Small intestine (tissue), 7 donors: Measurements from ENCODE around the gene GTPBP1. TPM values are rescaled to one million over a fixed set of nuclear protein-coding genes. Genes with fewer than 3 reads are reported as not detected.

Experiments used
- DNase-seq, 2 donors: peaks; one replicate each; pipeline versions ENCODE4 v3.0.0 to v3.0.0-alpha.2; 2013
- FAIRE-seq: peaks from 2 replicates; lab custom pipeline; 2012; peaks lifted over from hg19 to GRCh38; lab: Jason Lieb, UNC
- H3K27ac ChIP-seq, 3 donors: one replicate each; pipeline ENCODE4 v1.5.1; 2013; ENCODE audit warnings: low read length in 2 of 3, mild to moderate bottlenecking in 2 of 3, control low read depth in 1 of 3, inconsistent platforms in 1 of 3, low read depth in 1 of 3, moderate library complexity in 1 of 3
- H3K27me3 ChIP-seq, 3 donors: one replicate each; pipeline ENCODE4 v1.6.1; 2013; ENCODE audit warnings: low read length in 3 of 3, inconsistent platforms in 1 of 3; ENCODE audit not compliant: control insufficient read depth in 3 of 3, insufficient read depth in 3 of 3
- H3K36me3 ChIP-seq, 3 donors: one replicate each; pipeline ENCODE4 v1.6.1; 2013; ENCODE audit warnings: low read length in 3 of 3, inconsistent platforms in 1 of 3, low read depth in 1 of 3, mild to moderate bottlenecking in 1 of 3, moderate library complexity in 1 of 3; ENCODE audit not compliant: control insufficient read depth in 3 of 3, insufficient read depth in 2 of 3
- H3K4me1 ChIP-seq, 3 donors: one replicate each; pipeline ENCODE4 v1.6.1; 2013; ENCODE audit warnings: low read length in 2 of 3, inconsistent platforms in 1 of 3, low read depth in 1 of 3, mild to moderate bottlenecking in 1 of 3, moderate library complexity in 1 of 3; ENCODE audit not compliant: control insufficient read depth in 3 of 3, insufficient read depth in 2 of 3
- H3K4me3 ChIP-seq, 3 donors: one replicate each; pipeline ENCODE4 v1.5.1; 2013; ENCODE audit warnings: low read length in 3 of 3, control low read depth in 1 of 3, inconsistent platforms in 1 of 3, low read depth in 1 of 3, mild to moderate bottlenecking in 1 of 3, moderate library complexity in 1 of 3
- H3K9me3 ChIP-seq, 2 donors: one replicate each; pipeline ENCODE4 v1.6.1; 2013; ENCODE audit warnings: low read depth in 1 of 2, low read length in 1 of 2; ENCODE audit not compliant: control insufficient read depth in 2 of 2, insufficient read depth in 1 of 2
- WGBS, 3 donors: extraction: QIAGEN DNeasy Blood & Tissue Kit; methylation state at CpG; one replicate each; pipeline ENCODE4 v1.1.7; 2013; 5-methylcytosine and 5-hydroxymethylcytosine counted together
- polyA plus RNA-seq, 4 donors: library from polyadenylated mRNA; stranded (reverse) in 3 of 4; unstranded in 1 of 4; fragments of 200-250 nt in 3 of 4; fragments of 120-200 nt in 1 of 4; gene quantifications; one replicate each; pipeline versions ENCODE4 v1.2.1 to v1.2.3, GENCODE V29; 2013
- donor health status: healthy with polysubstance abuse.
- donor health status: control.
- donor health status: control.
- donor health status: Bipolar disorder and iron deficiency.
- donor health status: healthy.

Gene GTPBP1
- polyA plus RNA-seq, 4 donors: 13.0 to 60.5 (median 24.0) TPM

GRCh38 chr22:38758276-38758945 is 52.7 kb downstream of the GTPBP1 start:
- DNase-seq (no peak), FAIRE-seq (no peak)
- H3K9me3 ChIP-seq: no peaks in the 10 kb centered on the region
- no peak overlapping the region for H3K4me3 ChIP-seq
- 69 to 76% (median 74%) methylated on average over 16 of the region's 16 CpGs for WGBS, 3 donors
- peaks cover 0 to 5% (median 0%) of the 10 kb centered on the region in 3 donors for H3K36me3 ChIP-seq
- H3K4me1 ChIP-seq: peaks cover 0 to 22% (median 2%) of the 10 kb centered on the region in 3 donors
- H3K27me3 ChIP-seq: no peaks in the 10 kb centered on the region
- H3K27ac ChIP-seq: no peak overlapping the region

GRCh38 chr22:38759005-38759404 is 53.3 kb downstream of the GTPBP1 start:
- Histone ChIP-seq H3K27ac (no peak overlapping the region), H3K4me3 (no peak overlapping the region), H3K27me3 (no peaks in the 10 kb centered on the region), H3K36me3 (peaks cover 0 to 2% (median 0%) of the 10 kb centered on the region in 3 donors), H3K9me3 (no peaks in the 10 kb centered on the region), H3K4me1 (peaks cover 0 to 16% (median 2%) of the 10 kb centered on the region in 3 donors)
- 84 to 87% (median 86%) methylated on average over 7 of the region's 7 CpGs for WGBS, 3 donors
- no peak for DNase-seq
- FAIRE-seq: no peak

GRCh38 chr22:38760477-38761201 is 54.9 kb downstream of the GTPBP1 start:
- WGBS, 3 donors: 86 to 96% (median 87%) methylated on average over 12 of the region's 12 CpGs
- Histone ChIP-seq H3K27ac (no peak overlapping the region), H3K27me3 (no peaks in the 10 kb centered on the region), H3K4me3 (no peak overlapping the region), H3K9me3 (no peaks in the 10 kb centered on the region), H3K4me1 (peaks cover 0 to 7% (median 2%) of the 10 kb centered on the region in 3 donors), H3K36me3 (peaks cover 0 to 2% (median 0%) of the 10 kb centered on the region in 3 donors)
- DNase-seq (no peak), FAIRE-seq (no peak)

GRCh38 chr22:38761202-38762162 is 55.7 kb downstream of the GTPBP1 start:
- no peak for FAIRE-seq
- H3K9me3 ChIP-seq: no peaks in the 10 kb centered on the region
- H3K27me3 ChIP-seq: no peaks in the 10 kb centered on the region
- H3K4me1 ChIP-seq: peaks cover 0 to 6% (median 2%) of the 10 kb centered on the region in 3 donors
- no peak for DNase-seq
- no peak overlapping the region for H3K4me3 ChIP-seq
- H3K36me3 ChIP-seq: peaks cover 0 to 2% (median 0%) of the 10 kb centered on the region in 3 donors
- WGBS, 3 donors: 72 to 79% (median 74%) methylated on average over 20 of the region's 20 CpGs
- no peak overlapping the region for H3K27ac ChIP-seq

- Histone ChIP-seq H3K27me3 (no peaks in the 10 kb centered on the region), H3K4me1 (no peaks in the 10 kb centered on the region), H3K4me3 (no peak overlapping the region), H3K27ac (no peak overlapping the region), H3K36me3 (no peaks in the 10 kb centered on the region), H3K9me3 (no peaks in the 10 kb centered on the region)
- FAIRE-seq (no peak), DNase-seq (no peak)
- WGBS, 3 donors: 66 to 81% (median 77%) methylated on average over 11 of the region's 11 CpGs
Measured at GRCh38 chr22:38762551-38762983, 56.8 kb downstream of the GTPBP1 start.

GRCh38 chr22:38766076-38766777 is 60.5 kb downstream of the GTPBP1 start:
- Histone ChIP-seq H3K4me1 (no peaks in the 10 kb centered on the region), H3K36me3 (no peaks in the 10 kb centered on the region), H3K27ac (no peak overlapping the region), H3K27me3 (no peaks in the 10 kb centered on the region), H3K9me3 (no peaks in the 10 kb centered on the region), H3K4me3 (no peak overlapping the region)
- peak; percentile 74 to 75 for DNase-seq
- FAIRE-seq: no peak
- WGBS, 3 donors: 29 to 48% (median 41%) methylated on average over 14 of the region's 14 CpGs

GRCh38 chr22:38767313-38767712 is 61.6 kb downstream of the GTPBP1 start:
- no peak for FAIRE-seq
- no peaks in the 10 kb centered on the region for H3K36me3 ChIP-seq

More at GRCh38 chr22:38767313-38767712, 61.6 kb downstream of the GTPBP1 start:
- H3K4me3 ChIP-seq: no peak overlapping the region
- H3K9me3 ChIP-seq: no peaks in the 10 kb centered on the region
- H3K27ac ChIP-seq: no peak overlapping the region
- H3K4me1 ChIP-seq: no peaks in the 10 kb centered on the region
- no peak for DNase-seq
- no peaks in the 10 kb centered on the region for H3K27me3 ChIP-seq
- WGBS, 3 donors: 47 to 76% (median 68%) methylated on average over 9 of the region's 9 CpGs
